ENCODE data around the gene FAM83G. TPM values are rescaled to one million over a fixed set of nuclear protein-coding genes. Genes with fewer than 3 reads are reported as not detected.

FAM83G gene
- polyA plus RNA-seq, 1 of the 3 experiments (the other 2 are of a cell fraction) = 6.5 TPM

DNA sequence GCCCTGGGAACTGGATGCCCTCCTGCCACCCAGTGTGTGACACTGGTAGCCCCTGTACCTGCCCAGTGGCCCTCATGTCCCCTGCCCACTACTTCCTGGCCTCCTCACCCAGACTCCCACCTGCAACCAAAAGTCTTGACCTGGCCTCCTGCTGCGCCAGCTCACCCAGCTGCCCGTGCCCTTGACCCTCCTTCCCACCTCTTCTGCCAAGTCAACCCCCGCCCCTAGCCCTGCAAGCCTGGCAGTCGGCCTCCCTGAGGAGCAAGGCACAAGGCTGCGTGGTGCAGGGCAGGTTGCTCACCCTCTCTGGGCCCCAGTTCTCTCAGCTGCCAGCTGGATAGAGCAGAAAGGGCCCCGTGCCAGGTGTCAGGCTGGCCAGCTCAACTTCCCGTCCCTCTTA lies 12.3 kb upstream of the FAM83G start:
- Histone ChIP-seq H4K20me1 (ENCODE audit: insufficient read depth) (no peaks in the 10 kb centered on the region), H3K27me3 (ENCODE audit: insufficient read depth) (no peaks in the 10 kb centered on the region), H3K4me2 (no peak overlapping the region), H3K4me1 (ENCODE audit: control insufficient read depth in 1 of 2, insufficient read depth in 2 of 2, low read depth in 1 of 2, low read length in 1 of 2) (no peaks in the 10 kb centered on the region; a peak in 1 of 4 replicates), H3K9ac (no peak overlapping the region), H3K27ac (ENCODE audit: low read depth in 2 of 2, low read length in 1 of 2) (no peak overlapping the region), H3F3A (replicated peaks; ENCODE audit: insufficient read depth) (no peaks in the 10 kb centered on the region), H3K36me3 (replicated peaks in 1 of 2; ENCODE audit: control insufficient read depth in 1 of 2, insufficient read depth in 2 of 2, low read length in 1 of 2) (no peaks in the 10 kb centered on the region), H2AFZ (ENCODE audit: low read depth) (no peak overlapping the region), H3K79me2 (ENCODE audit: insufficient read depth) (no peaks in the 10 kb centered on the region), H3K9me2 (no peaks in the 10 kb centered on the region), H3K4me3 (ENCODE audit: low read depth in 2 of 2, low read length in 1 of 2) (no peak overlapping the region), H3K9me3 (no peaks in the 10 kb centered on the region)
- no peak for TF ChIP-seq FOXJ3 (CRISPR knock-in tag; IDR thresholded peaks at IDR 0.05)
- no peak for DNase-seq
- 75% methylated on average over 4 of the region's 7 CpGs for WGBS (ENCODE audit: low lambda C conversion rate)
- ChIA-PET CTCF (interaction anchor here (1.2 kb wide), 1 partner anchor 17 kb away, joined by 3 read pairs; no protein-coding TSS in a partner anchor), POLR2A (no interaction called here)

DNA sequence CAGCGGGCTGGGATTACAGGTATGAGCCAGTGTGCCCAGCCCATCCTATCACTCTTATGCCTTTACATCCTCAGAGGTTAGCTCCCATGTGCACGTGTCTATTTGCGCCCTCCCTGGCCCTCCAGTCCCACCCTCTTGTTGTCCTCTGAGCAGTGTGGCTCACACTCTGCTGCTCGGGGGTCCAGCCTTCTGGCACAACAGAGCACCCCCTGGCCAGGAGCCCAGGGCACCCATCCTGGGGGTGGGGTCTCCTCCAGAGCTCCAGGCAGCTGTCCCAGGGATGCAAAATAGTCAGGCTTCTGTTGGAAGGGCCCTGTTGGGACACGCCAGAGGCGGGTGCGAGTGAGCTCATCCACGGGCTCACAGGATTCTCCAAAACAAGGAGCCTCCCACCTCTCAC lies 11.7 kb upstream of the FAM83G start:
- Histone ChIP-seq H3K4me2 (no peak overlapping the region), H3K79me2 (ENCODE audit: insufficient read depth) (no peaks in the 10 kb centered on the region), H3K4me1 (ENCODE audit: control insufficient read depth in 1 of 2, insufficient read depth in 2 of 2, low read depth in 1 of 2, low read length in 1 of 2) (no peaks in the 10 kb centered on the region; a peak in 1 of 4 replicates), H3K9me2 (no peaks in the 10 kb centered on the region), H3K9me3 (no peaks in the 10 kb centered on the region), H2AFZ (ENCODE audit: low read depth) (no peak overlapping the region), H3K9ac (no peak overlapping the region), H3K36me3 (replicated peaks in 1 of 2; ENCODE audit: control insufficient read depth in 1 of 2, insufficient read depth in 2 of 2, low read length in 1 of 2) (no peaks in the 10 kb centered on the region), H3K4me3 (ENCODE audit: low read depth in 2 of 2, low read length in 1 of 2) (no peak overlapping the region), H3F3A (replicated peaks; ENCODE audit: insufficient read depth) (no peaks in the 10 kb centered on the region), H3K27me3 (ENCODE audit: insufficient read depth) (no peaks in the 10 kb centered on the region), H3K27ac (ENCODE audit: low read depth in 2 of 2, low read length in 1 of 2) (no peak overlapping the region), H4K20me1 (ENCODE audit: insufficient read depth) (no peaks in the 10 kb centered on the region)
- no peak for DNase-seq
- WGBS (ENCODE audit: low lambda C conversion rate) = 88% methylated on average over 8 of the region's 8 CpGs
- ChIA-PET POLR2A (no interaction called here), CTCF (interaction anchor here (1.2 to 2.0 kb wide), 2 partner anchors 16 to 56 kb away, joined by 3 to 8 read pairs; no protein-coding TSS in a partner anchor)
- TF ChIP-seq MEF2A (IDR thresholded peaks at IDR 0.05; ENCODE audit: borderline replicate concordance, low read depth) (no peak), NRF1 (IDR thresholded peaks at IDR 0.05; ENCODE audit: low read depth, low read length) (no peak), GATA2 (CRISPR knock-in tag; IDR thresholded peaks at IDR 0.05) (no peak), TCF12 (IDR thresholded peaks at IDR 0.05) (no peak), GABPA (IDR thresholded peaks at IDR 0.05; ENCODE audit: low read depth) (no peak), NFIC (IDR thresholded peaks at IDR 0.05; ENCODE audit: borderline replicate concordance) (no peak), FOXM1 (IDR thresholded peaks at IDR 0.05; ENCODE audit: low read depth) (no peak), FOSL2 (IDR thresholded peaks at IDR 0.05; ENCODE audit: borderline replicate concordance, low read depth) (no peak), PBX3 (IDR thresholded peaks at IDR 0.05) (no peak), YY1 (IDR thresholded peaks at IDR 0.05; ENCODE audit: low read depth) (no peak), EZH2phosphoT487 (IDR thresholded peaks at IDR 0.05; ENCODE audit: borderline replicate concordance, low read depth) (no peak), ELF1 (IDR thresholded peaks at IDR 0.05) (no peak), CTCF (IDR thresholded peaks at IDR 0.05) (no peak), FOXJ3 (CRISPR knock-in tag; IDR thresholded peaks at IDR 0.05) (no peak)
- TF ChIP-seq, protein P1, sequence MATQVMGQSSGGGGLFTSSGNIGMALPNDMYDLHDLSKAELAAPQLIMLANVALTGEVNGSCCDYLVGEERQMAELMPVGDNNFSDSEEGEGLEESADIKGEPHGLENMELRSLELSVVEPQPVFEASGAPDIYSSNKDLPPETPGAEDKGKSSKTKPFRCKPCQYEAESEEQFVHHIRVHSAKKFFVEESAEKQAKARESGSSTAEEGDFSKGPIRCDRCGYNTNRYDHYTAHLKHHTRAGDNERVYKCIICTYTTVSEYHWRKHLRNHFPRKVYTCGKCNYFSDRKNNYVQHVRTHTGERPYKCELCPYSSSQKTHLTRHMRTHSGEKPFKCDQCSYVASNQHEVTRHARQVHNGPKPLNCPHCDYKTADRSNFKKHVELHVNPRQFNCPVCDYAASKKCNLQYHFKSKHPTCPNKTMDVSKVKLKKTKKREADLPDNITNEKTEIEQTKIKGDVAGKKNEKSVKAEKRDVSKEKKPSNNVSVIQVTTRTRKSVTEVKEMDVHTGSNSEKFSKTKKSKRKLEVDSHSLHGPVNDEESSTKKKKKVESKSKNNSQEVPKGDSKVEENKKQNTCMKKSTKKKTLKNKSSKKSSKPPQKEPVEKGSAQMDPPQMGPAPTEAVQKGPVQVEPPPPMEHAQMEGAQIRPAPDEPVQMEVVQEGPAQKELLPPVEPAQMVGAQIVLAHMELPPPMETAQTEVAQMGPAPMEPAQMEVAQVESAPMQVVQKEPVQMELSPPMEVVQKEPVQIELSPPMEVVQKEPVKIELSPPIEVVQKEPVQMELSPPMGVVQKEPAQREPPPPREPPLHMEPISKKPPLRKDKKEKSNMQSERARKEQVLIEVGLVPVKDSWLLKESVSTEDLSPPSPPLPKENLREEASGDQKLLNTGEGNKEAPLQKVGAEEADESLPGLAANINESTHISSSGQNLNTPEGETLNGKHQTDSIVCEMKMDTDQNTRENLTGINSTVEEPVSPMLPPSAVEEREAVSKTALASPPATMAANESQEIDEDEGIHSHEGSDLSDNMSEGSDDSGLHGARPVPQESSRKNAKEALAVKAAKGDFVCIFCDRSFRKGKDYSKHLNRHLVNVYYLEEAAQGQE (IDR thresholded peaks at IDR 0.05; ENCODE audit: low read depth, low read length) = no peak
- TF ChIP-seq, protein P2, sequence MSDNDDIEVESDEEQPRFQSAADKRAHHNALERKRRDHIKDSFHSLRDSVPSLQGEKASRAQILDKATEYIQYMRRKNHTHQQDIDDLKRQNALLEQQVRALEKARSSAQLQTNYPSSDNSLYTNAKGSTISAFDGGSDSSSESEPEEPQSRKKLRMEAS (IDR thresholded peaks at IDR 0.05; ENCODE audit: low read depth) = no peak

Measured in SK-N-SH (cell line).